Measurements from ENCODE around the gene FAM227B.

Gene FAM227B

DNA sequence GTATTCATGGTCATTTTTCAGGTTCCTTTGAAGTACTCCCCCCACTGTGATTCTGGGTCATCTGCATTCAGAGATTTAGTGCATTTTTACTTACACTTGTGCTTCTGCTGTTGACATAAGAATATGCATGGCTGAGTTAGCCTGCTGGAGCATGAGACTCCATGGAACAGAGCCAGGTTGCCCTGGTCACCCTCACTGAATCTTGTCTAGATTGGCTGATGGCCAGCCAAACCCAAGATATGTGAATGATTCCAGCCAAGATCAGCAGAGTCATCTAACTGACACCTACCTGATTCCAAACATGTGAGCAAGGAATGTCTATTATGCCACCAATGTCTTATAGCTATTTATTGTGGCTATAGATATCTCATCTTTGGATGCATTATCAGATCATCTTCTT lies 25.3 kb upstream of the FAM227B start:
- FAIRE-seq, result no peak
- TF ChIP-seq TAF1 (IDR thresholded peaks at IDR 0.05; ENCODE audit: low read depth, low read length) (no peak), POLR2AphosphoS5 (IDR thresholded peaks at IDR 0.05; ENCODE audit: low read depth, low read length) (no peak), POU2F2 (IDR thresholded peaks at IDR 0.05; ENCODE audit: low read depth, low read length) (no peak), PAX5 (IDR thresholded peaks at IDR 0.05; ENCODE audit: insufficient read depth, low read length, severe bottlenecking) (no peak), SPI1 (IDR thresholded peaks at IDR 0.05; ENCODE audit: low read depth, low read length) (no peak), POLR2A (IDR thresholded peaks at IDR 0.05; ENCODE audit: low read depth, low read length) (no peak)
- DNase-seq (ENCODE audit: insufficient read length, low spot score), result no peak

DNA sequence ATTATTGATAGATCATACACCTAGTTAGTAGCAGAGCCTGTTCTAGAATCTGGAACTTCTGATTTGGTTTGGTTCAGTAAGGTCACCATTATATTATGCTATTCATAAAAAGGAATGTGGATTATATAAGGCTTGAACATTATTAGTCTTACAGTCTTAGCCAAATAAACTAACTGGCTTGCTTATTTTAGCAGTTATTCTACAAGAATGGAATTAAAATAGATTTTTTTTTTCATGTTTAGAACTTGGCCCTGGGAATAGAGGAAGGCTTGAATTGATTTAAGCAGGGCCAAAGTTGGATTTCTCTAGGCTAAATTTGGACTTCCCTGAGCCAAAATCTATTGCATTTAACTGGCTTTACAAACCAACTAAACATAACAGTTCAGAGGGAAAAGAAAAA lies 24.7 kb upstream of the FAM227B start:
- FAIRE-seq (no peak), DNase-seq (ENCODE audit: insufficient read length, low spot score) (no peak)
- TF ChIP-seq POLR2A (IDR thresholded peaks at IDR 0.05; ENCODE audit: low read depth, low read length) (no peak), TAF1 (IDR thresholded peaks at IDR 0.05; ENCODE audit: low read depth, low read length) (no peak), SPI1 (IDR thresholded peaks at IDR 0.05; ENCODE audit: low read depth, low read length) (no peak), PAX5 (IDR thresholded peaks at IDR 0.05; ENCODE audit: insufficient read depth, low read length, severe bottlenecking) (no peak), POU2F2 (IDR thresholded peaks at IDR 0.05; ENCODE audit: low read depth, low read length) (no peak), POLR2AphosphoS5 (IDR thresholded peaks at IDR 0.05; ENCODE audit: low read depth, low read length) (no peak)

DNA sequence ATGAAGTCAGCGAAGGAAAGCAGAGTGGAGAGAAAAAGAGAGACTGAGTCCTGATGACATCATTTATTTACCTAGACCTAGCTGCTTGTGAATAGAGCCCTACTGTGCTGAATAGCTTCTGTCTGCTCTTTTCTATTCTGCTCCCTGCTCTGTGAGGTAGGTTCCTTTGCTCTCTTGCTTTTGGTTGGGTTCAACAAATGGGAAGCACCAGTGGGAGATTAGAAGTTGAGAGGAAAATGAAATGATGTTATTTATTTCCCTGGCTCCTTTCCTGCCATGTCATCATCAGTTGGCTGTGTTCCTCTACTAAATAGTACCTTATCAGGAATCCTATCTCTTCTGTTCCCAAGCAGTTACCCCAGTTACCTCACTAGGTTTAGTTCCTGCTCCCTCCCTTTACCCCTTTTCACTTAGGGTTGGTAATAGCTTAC lies 23.8 kb upstream of the FAM227B start:
- DNase-seq (ENCODE audit: insufficient read length, low spot score), result no peak
- FAIRE-seq, result no peak
- no peak for TF ChIP-seq POLR2A (IDR thresholded peaks at IDR 0.05; ENCODE audit: low read depth, low read length)
- no peak for TF ChIP-seq POLR2AphosphoS5 (IDR thresholded peaks at IDR 0.05; ENCODE audit: low read depth, low read length)
- no peak for TF ChIP-seq TAF1 (IDR thresholded peaks at IDR 0.05; ENCODE audit: low read depth, low read length)
- no peak for TF ChIP-seq POU2F2 (IDR thresholded peaks at IDR 0.05; ENCODE audit: low read depth, low read length)
- no peak for TF ChIP-seq PAX5 (IDR thresholded peaks at IDR 0.05; ENCODE audit: insufficient read depth, low read length, severe bottlenecking)
- TF ChIP-seq SPI1 (IDR thresholded peaks at IDR 0.05; ENCODE audit: low read depth, low read length), result no peak

- TF ChIP-seq POU2F2 (IDR thresholded peaks at IDR 0.05; ENCODE audit: low read depth, low read length) (no peak), POLR2AphosphoS5 (IDR thresholded peaks at IDR 0.05; ENCODE audit: low read depth, low read length) (no peak)
- FAIRE-seq, result no peak
- no peak for DNase-seq (ENCODE audit: insufficient read length, low spot score)
Measured at GRCh38 chr15:49637857-49638256, 17.2 kb upstream of the FAM227B start.

GRCh38 chr15:49628379-49628778 lies 7.8 kb upstream of the FAM227B start:
- DNase-seq (ENCODE audit: insufficient read length, low spot score), result no peak
- FAIRE-seq, result no peak
- TF ChIP-seq POLR2A (IDR thresholded peaks at IDR 0.05; ENCODE audit: low read depth, low read length) (no peak), POU2F2 (IDR thresholded peaks at IDR 0.05; ENCODE audit: low read depth, low read length) (no peak), POLR2AphosphoS5 (IDR thresholded peaks at IDR 0.05; ENCODE audit: low read depth, low read length) (no peak), PAX5 (IDR thresholded peaks at IDR 0.05; ENCODE audit: insufficient read depth, low read length, severe bottlenecking) (no peak), SPI1 (IDR thresholded peaks at IDR 0.05; ENCODE audit: low read depth, low read length) (no peak), TAF1 (IDR thresholded peaks at IDR 0.05; ENCODE audit: low read depth, low read length) (no peak)

DNA sequence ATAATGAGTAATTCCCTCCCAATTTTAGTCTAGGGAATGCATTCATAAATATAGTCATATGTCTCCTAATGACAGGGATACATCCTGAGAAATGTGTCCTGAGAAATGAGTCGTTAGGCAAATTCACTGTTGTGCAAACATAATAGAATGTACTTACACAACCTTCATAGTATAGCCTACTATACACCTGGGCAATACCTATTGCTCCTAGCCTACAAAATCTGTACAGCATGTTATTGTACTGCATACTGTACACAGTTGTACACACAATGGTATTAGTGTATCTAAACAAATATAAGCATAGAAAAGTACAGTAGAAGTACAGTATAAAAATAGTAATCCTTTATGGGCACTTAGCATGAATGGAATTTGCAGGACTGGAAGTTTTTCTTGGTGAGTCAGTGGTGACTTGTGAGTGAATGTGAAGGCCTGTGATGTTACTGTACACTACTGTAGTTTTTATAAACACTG lies 6.8 kb upstream of the FAM227B start:
- DNase-seq (ENCODE audit: insufficient read length, low spot score), result no peak
- TF ChIP-seq SPI1 (IDR thresholded peaks at IDR 0.05; ENCODE audit: low read depth, low read length), result no peak
- TF ChIP-seq PAX5 (IDR thresholded peaks at IDR 0.05; ENCODE audit: insufficient read depth, low read length, severe bottlenecking), result no peak
- no peak for TF ChIP-seq POLR2AphosphoS5 (IDR thresholded peaks at IDR 0.05; ENCODE audit: low read depth, low read length)
- no peak for TF ChIP-seq POU2F2 (IDR thresholded peaks at IDR 0.05; ENCODE audit: low read depth, low read length)
- no peak for TF ChIP-seq POLR2A (IDR thresholded peaks at IDR 0.05; ENCODE audit: low read depth, low read length)
- no peak for TF ChIP-seq TAF1 (IDR thresholded peaks at IDR 0.05; ENCODE audit: low read depth, low read length)
- no peak for FAIRE-seq

DNA sequence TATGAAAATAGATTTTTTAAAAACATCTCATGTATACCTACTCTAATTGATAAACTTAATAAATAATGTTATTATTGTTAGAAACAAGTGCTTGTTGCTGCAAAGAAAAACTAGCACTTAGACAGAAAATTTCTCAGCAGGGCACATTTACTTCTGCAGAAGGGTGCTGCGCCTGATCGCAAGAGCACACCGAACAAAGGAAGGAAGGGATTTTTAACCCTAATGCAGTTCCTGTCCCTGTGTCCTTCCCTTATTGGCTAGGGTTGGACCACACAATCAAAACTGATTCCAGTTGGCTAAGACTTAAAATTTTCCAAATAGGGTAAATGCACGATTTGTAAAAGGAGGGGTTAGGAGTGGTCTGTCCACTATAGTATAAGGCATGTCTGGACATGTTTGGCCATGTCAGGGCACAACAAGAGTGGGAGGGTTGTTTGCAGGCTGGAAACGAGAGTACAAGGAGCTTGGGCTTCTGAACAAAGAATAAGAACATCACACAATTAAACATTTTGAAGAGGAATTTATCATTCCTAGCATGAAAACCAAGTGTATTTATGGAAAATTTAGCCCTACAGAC lies 4.9 kb upstream of the FAM227B start:
- no peak for TF ChIP-seq PAX5 (IDR thresholded peaks at IDR 0.05; ENCODE audit: insufficient read depth, low read length, severe bottlenecking)
- no peak for TF ChIP-seq POLR2AphosphoS5 (IDR thresholded peaks at IDR 0.05; ENCODE audit: low read depth, low read length)
- no peak for TF ChIP-seq SPI1 (IDR thresholded peaks at IDR 0.05; ENCODE audit: low read depth, low read length)
- TF ChIP-seq POLR2A (IDR thresholded peaks at IDR 0.05; ENCODE audit: low read depth, low read length), result no peak
- no peak for TF ChIP-seq POU2F2 (IDR thresholded peaks at IDR 0.05; ENCODE audit: low read depth, low read length)
- no peak for FAIRE-seq
- DNase-seq (ENCODE audit: insufficient read length, low spot score), result no peak

DNA sequence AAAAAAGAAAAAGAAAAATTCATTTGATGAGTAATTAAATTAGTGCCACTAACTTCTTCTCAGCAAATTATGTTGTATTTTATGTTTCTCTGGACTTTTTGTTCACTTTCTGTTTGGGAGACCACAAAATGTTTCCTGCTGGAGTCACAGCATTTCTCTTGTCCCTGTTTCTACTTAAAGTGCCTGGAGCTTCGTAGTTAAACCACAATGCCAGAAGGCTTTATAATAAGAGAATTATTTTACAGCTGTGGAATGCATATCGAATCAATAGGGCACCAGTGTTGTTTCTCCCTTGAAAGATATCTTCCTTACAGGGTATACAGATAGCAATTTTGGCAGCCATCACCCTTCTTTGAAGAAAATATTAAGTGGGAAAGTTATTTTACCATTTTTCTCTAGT lies 3.4 kb upstream of the FAM227B start:
- TF ChIP-seq PAX5 (IDR thresholded peaks at IDR 0.05; ENCODE audit: insufficient read depth, low read length, severe bottlenecking) (no peak), POLR2A (IDR thresholded peaks at IDR 0.05; ENCODE audit: low read depth, low read length) (no peak)
- DNase-seq (ENCODE audit: insufficient read length, low spot score) (no peak), FAIRE-seq (no peak)

- DNase-seq (ENCODE audit: insufficient read length, low spot score) (no peak), FAIRE-seq (no peak)
- TF ChIP-seq TAF1 (IDR thresholded peaks at IDR 0.05; ENCODE audit: low read depth, low read length) (no peak), POLR2AphosphoS5 (IDR thresholded peaks at IDR 0.05; ENCODE audit: low read depth, low read length) (no peak), POU2F2 (IDR thresholded peaks at IDR 0.05; ENCODE audit: low read depth, low read length) (no peak), POLR2A (IDR thresholded peaks at IDR 0.05; ENCODE audit: low read depth, low read length) (no peak), SPI1 (IDR thresholded peaks at IDR 0.05; ENCODE audit: low read depth, low read length) (no peak), PAX5 (IDR thresholded peaks at IDR 0.05; ENCODE audit: insufficient read depth, low read length, severe bottlenecking) (no peak)
Measured at GRCh38 chr15:49622561-49622960, 1.9 kb upstream of the FAM227B start.

- TF ChIP-seq PAX5 (IDR thresholded peaks at IDR 0.05; ENCODE audit: insufficient read depth, low read length, severe bottlenecking) (no peak), POU2F2 (IDR thresholded peaks at IDR 0.05; ENCODE audit: low read depth, low read length) (no peak), SPI1 (IDR thresholded peaks at IDR 0.05; ENCODE audit: low read depth, low read length) (no peak), POLR2AphosphoS5 (IDR thresholded peaks at IDR 0.05; ENCODE audit: low read depth, low read length) (no peak), POLR2A (IDR thresholded peaks at IDR 0.05; ENCODE audit: low read depth, low read length) (no peak), TAF1 (IDR thresholded peaks at IDR 0.05; ENCODE audit: low read depth, low read length) (no peak)
- no peak for DNase-seq (ENCODE audit: insufficient read length, low spot score)
Measured at GRCh38 chr15:49621887-49622286, 1.3 kb upstream of the FAM227B start.

More at GRCh38 chr15:49621887-49622286, 1.3 kb upstream of the FAM227B start:
- FAIRE-seq, result no peak

All from GM12891 (cell line).